Progenitor cell of endocrine pancreas (in vitro differentiated cells): ENCODE measurements around the gene SEMA4G. TPM values are rescaled to one million over a fixed set of nuclear protein-coding genes. Genes with fewer than 3 reads are reported as not detected.

Experiments used
- DNase-seq: peaks from one replicate; pipeline ENCODE4 v3.0.0; 2021; ENCODE audit warnings: low spot score; ENCODE audit not compliant: unreplicated experiment
- H3K27ac Mint-ChIP-seq: 2 replicates; pipeline ENCODE4 v1.8.0; 2021; ENCODE audit warnings: mild to moderate bottlenecking, moderate library complexity, mixed read lengths
- H3K27me3 Mint-ChIP-seq: 2 replicates; pipeline ENCODE4 v1.8.0; 2021; ENCODE audit warnings: mixed read lengths
- H3K36me3 Mint-ChIP-seq: 2 replicates; pipeline ENCODE4 v1.8.0; 2022; ENCODE audit warnings: mixed read lengths; ENCODE audit not compliant: insufficient read depth
- H3K4me1 Mint-ChIP-seq: 2 replicates; pipeline ENCODE4 v1.8.0; 2021; ENCODE audit warnings: low read depth, mixed read lengths
- H3K4me3 Mint-ChIP-seq: 2 replicates; pipeline ENCODE4 v1.8.0; 2021; ENCODE audit warnings: low read depth, mild to moderate bottlenecking, moderate library complexity, mixed read lengths
- H3K9me3 Mint-ChIP-seq: 2 replicates; pipeline ENCODE4 v1.8.0; 2021; ENCODE audit warnings: low read depth, mixed read lengths
- CTCF ChIP-seq: fragments of 200-600 bp; sonication (generic); IDR thresholded peaks from one replicate; pipeline ENCODE4 v1.5.0; 2021; ENCODE audit warnings: antibody characterized with exemption, mild to moderate bottlenecking; ENCODE audit not compliant: unreplicated experiment
- total RNA-seq: library from RNA; stranded (reverse); gene quantifications from 2 replicates; pipeline ENCODE4 v1.2.1, GENCODE V29; 2021

SEMA4G gene
- total RNA-seq, 1 donor from 2014 or later = 62.3 TPM

DNA sequence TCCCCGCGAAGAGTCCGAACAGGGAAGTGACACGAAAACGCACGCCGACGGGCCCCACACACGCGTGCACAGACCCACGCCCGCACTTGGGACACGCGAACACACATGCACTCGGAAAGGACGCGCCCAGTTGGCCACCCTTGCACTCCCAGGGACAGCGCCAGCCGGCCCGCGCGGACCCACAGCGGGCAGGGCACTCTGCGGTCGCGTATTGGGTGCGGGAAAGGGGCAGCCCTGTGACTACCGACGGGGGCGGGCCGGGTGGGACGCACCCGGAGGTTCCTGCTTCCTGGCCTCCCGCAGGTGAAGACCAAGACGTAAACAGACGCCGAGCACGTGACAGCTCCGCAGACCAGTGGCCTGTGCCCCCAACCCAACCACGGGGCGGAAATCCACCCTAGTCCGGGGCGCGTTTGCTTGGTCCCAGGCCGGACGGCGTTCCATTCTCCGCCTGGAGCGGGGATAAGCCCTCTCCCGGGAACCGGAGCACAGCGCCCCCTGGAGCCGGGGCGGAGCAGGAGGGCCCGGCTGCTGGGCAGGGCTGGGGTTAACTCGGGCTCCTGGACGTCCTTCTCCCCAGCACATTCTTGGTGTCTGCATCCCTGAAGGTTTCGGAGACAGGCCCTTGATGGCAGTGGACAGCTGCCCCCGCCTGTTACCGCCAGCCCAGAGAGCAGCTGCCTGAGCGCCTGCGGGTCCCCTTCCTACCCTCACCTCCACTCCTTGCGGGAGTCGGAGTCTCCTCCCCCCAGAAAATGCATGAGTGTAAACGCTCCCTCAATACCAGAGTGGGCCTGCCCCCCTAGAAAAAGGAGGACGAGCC is 28.3 kb downstream of the SEMA4G start:
- Mint-ChIP-seq H3K27me3 (no peaks in the 10 kb centered on the region), H3K4me3 (peak overlapping the region; percentile 75), H3K4me1 (peaks cover 16% of the 10 kb centered on the region), H3K9me3 (no peaks in the 10 kb centered on the region), H3K27ac (peak overlapping the region; percentile 97), H3K36me3 (peaks cover 3% of the 10 kb centered on the region)
- peak; percentile 83 for DNase-seq
- TF ChIP-seq CTCF = peak; percentile 91

- no peak for DNase-seq
- Mint-ChIP-seq H3K36me3 (peaks cover 3% of the 10 kb centered on the region), H3K4me3 (peak overlapping the region; percentile 75), H3K27me3 (no peaks in the 10 kb centered on the region), H3K9me3 (no peaks in the 10 kb centered on the region), H3K4me1 (peaks cover 16% of the 10 kb centered on the region), H3K27ac (peak overlapping the region; percentile 97)
- TF ChIP-seq CTCF = no peak
These were observed 29.1 kb downstream of the SEMA4G start for GRCh38 chr10:100998183-100998990.

GRCh38 chr10:100998991-100999741 is 29.9 kb downstream of the SEMA4G start:
- peak overlapping the region; percentile 97 for H3K27ac Mint-ChIP-seq
- peak; percentile 77 for DNase-seq
- H3K4me3 Mint-ChIP-seq = peak overlapping the region; percentile 75
- H3K9me3 Mint-ChIP-seq = no peaks in the 10 kb centered on the region
- no peaks in the 10 kb centered on the region for H3K27me3 Mint-ChIP-seq
- H3K36me3 Mint-ChIP-seq = peaks cover 4% of the 10 kb centered on the region
- TF ChIP-seq CTCF = peak; percentile 98
- peaks cover 16% of the 10 kb centered on the region for H3K4me1 Mint-ChIP-seq

DNA sequence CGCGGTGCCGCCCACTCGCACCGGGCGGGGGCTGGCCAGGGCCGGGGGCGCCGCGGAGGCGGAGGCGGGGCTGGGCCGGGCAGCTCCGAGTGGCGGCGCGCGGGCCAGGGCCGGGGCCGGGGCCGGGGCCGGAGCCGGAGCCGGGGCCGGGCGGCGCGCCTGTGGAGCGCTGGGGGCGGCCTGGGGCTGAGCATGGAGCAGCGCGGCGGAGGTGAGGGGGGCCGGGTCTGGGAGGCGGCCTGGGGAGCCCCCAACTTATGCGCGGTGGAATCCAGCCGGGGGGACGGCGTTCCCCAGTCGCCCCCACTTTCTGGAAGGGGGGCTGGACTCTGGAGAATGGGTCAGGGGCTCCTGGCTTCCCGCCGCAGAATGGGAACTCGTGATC is 30.4 kb downstream of the SEMA4G start, which contains the start of gene LZTS2:
Gene LZTS2 (plus strand): TSS at position 67 of the 385 bp plus-strand sequence. CDS start 2,731 bp downstream, outside the sequence.
- Mint-ChIP-seq H3K27ac (peak within 1 kb of the TSS; percentile 97), H3K4me1 (peaks cover 16% of the 10 kb centered on the region), H3K27me3 (no peaks in the 10 kb centered on the region), H3K9me3 (no peaks in the 10 kb centered on the region), H3K4me3 (peak within 1 kb of the TSS; percentile 75), H3K36me3 (peaks cover 2% of the 10 kb centered on the region)
- no peak for TF ChIP-seq CTCF
- peak; percentile 46 for DNase-seq
